Hepatocyte (in vitro differentiated cells): Measurements from ENCODE around the gene KIF3B. TPM values are rescaled to one million over a fixed set of nuclear protein-coding genes. Genes with fewer than 3 reads are reported as not detected.
"Not testable (repeated sequence)": the region's sequence is repeated elsewhere in the genome, so short reads cannot be mapped to it uniquely, and the experiment has no call there.

Experiments
- DNase-seq: peaks from one replicate; pipeline ENCODE4 v3.0.0-alpha.2; 2016; ENCODE audit warnings: low spot score
- H2AFZ ChIP-seq: fragments of 200-600 bp; sonication (generic); 2 replicates; pipeline ENCODE4 v1.6.0; 2016; ENCODE audit warnings: antibody characterized with exemption, mild to moderate bottlenecking
- H3K27ac ChIP-seq: fragments of 200-600 bp; sonication (generic); 2 replicates; pipeline ENCODE4 v1.5.1; 2016; ENCODE audit warnings: mild to moderate bottlenecking
- H3K27me3 ChIP-seq: fragments of 200-600 bp; sonication (generic); 2 replicates; pipeline ENCODE4 v1.6.1; 2016
- H3K36me3 ChIP-seq: fragments of 200-600 bp; sonication (generic); replicated peaks from 2 replicates; pipeline ENCODE4 v1.5.1; 2016; ENCODE audit warnings: low read depth; ENCODE audit not compliant: insufficient read depth
- H3K4me1 ChIP-seq: fragments of 200-600 bp; sonication (generic); 2 replicates; pipeline ENCODE4 v1.5.1; 2016; ENCODE audit warnings: mild to moderate bottlenecking, moderate library complexity; ENCODE audit not compliant: insufficient read depth
- H3K4me2 ChIP-seq: fragments of 200-600 bp; sonication (generic); 2 replicates; pipeline ENCODE4 v1.6.0; 2016
- H3K4me3 ChIP-seq: fragments of 200-600 bp; sonication (generic); 2 replicates; pipeline ENCODE4 v1.5.1; 2016; ENCODE audit warnings: mild to moderate bottlenecking
- H3K79me2 ChIP-seq: fragments of 200-600 bp; sonication (generic); 2 replicates; pipeline ENCODE4 v1.6.0; 2017; ENCODE audit warnings: mild to moderate bottlenecking
- H3K9me2 ChIP-seq: fragments of 200-600 bp; sonication (generic); replicated peaks from 2 replicates; pipeline ENCODE4 v1.6.0; 2017; ENCODE audit warnings: mild to moderate bottlenecking; ENCODE audit not compliant: insufficient read depth
- H3K9me3 ChIP-seq: fragments of 200-600 bp; sonication (generic); 2 replicates; pipeline ENCODE4 v1.5.1; 2016; ENCODE audit warnings: low read depth, mild to moderate bottlenecking
- H4K20me1 ChIP-seq: fragments of 200-600 bp; sonication (generic); 2 replicates; pipeline ENCODE4 v1.6.0; 2016; ENCODE audit warnings: mild to moderate bottlenecking; ENCODE audit not compliant: insufficient read depth, poor library complexity, severe bottlenecking
- EZH2 ChIP-seq: fragments of 200-600 bp; sonication (generic); IDR thresholded peaks from 2 replicates; pipeline ENCODE4 v1.6.1; 2016; ENCODE audit warnings: antibody characterized with exemption, mild to moderate bottlenecking, borderline replicate concordance
- EZH2phosphoT487 ChIP-seq: fragments of 200-600 bp; sonication (generic); IDR thresholded peaks from one replicate; pipeline ENCODE4 v1.6.1; 2018; ENCODE audit warnings: antibody characterized with exemption, mild to moderate bottlenecking, low read depth, moderate library complexity; ENCODE audit not compliant: unreplicated experiment, severe bottlenecking
- whole genome bisulfite sequencing: methylation state at CpG from one replicate; pipeline ENCODE4 v1.1.6; 2016; ENCODE audit warnings: low lambda C conversion rate; ENCODE audit errors: missing lambda C conversion rate; 5-methylcytosine and 5-hydroxymethylcytosine counted together
- polyA plus RNA-seq: library from polyadenylated mRNA; unstranded; fragments of >200 nt; fragmentation: Nextera tagmentation; extraction: Ambion mirVana; gene quantifications from 2 replicates; pipeline ENCODE4 v1.2.1, GENCODE V29; 2016
- total RNA-seq: library from RNA; depleted of rRNA; stranded (reverse); fragments of >200 nt; gene quantifications from 2 replicates; pipeline ENCODE4 v1.2.3, GENCODE V29; 2014
- TF ChIP-seq, protein P1 (sequence below): fragments of 200-600 bp; sonication (generic); IDR thresholded peaks from 2 replicates; pipeline ENCODE4 v1.5.1; 2016; ENCODE audit warnings: antibody characterized with exemption, mild to moderate bottlenecking; ENCODE audit not compliant: poor library complexity

Gene KIF3B
- total and polyA plus RNA-seq, 2 experiments from 2014 or later = 11.7 to 32.0 TPM

DNA sequence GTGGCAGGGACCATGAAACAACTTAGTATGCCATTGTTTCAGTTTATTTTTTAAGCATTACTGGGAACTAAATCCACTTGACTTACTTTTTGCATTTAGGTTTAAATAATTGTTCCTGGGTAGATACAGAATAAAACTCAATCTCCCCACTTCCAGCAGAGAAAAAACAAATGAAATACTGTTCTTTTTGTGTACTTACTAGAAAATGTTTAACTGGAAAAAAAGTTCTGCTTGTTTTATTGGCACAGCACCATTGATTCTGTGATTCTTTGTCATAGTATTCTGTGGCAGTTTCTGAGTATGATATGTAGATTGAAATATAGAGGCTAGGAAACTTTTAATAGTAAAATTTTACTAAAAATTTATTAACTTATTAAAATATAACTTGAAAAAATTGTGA lies 90.9 kb downstream of the KIF3B start:
- DNase-seq = no peak
- H3K9me3 ChIP-seq = no peaks in the 10 kb centered on the region
- peaks cover 4% of the 10 kb centered on the region for H3K36me3 ChIP-seq
- peak overlapping the region; percentile 44 for H3K4me2 ChIP-seq
- H3K4me1 ChIP-seq = peaks cover 39% of the 10 kb centered on the region
- no peaks in the 10 kb centered on the region for H3K27me3 ChIP-seq
- H2AFZ ChIP-seq = no peak overlapping the region
- H3K79me2 ChIP-seq = peaks cover 100% of the 10 kb centered on the region
- peaks cover 67% of the 10 kb centered on the region for H4K20me1 ChIP-seq
- H3K9me2 ChIP-seq = no peaks in the 10 kb centered on the region
- H3K27ac ChIP-seq = peak overlapping the region; percentile 36
- TF ChIP-seq, protein P1, sequence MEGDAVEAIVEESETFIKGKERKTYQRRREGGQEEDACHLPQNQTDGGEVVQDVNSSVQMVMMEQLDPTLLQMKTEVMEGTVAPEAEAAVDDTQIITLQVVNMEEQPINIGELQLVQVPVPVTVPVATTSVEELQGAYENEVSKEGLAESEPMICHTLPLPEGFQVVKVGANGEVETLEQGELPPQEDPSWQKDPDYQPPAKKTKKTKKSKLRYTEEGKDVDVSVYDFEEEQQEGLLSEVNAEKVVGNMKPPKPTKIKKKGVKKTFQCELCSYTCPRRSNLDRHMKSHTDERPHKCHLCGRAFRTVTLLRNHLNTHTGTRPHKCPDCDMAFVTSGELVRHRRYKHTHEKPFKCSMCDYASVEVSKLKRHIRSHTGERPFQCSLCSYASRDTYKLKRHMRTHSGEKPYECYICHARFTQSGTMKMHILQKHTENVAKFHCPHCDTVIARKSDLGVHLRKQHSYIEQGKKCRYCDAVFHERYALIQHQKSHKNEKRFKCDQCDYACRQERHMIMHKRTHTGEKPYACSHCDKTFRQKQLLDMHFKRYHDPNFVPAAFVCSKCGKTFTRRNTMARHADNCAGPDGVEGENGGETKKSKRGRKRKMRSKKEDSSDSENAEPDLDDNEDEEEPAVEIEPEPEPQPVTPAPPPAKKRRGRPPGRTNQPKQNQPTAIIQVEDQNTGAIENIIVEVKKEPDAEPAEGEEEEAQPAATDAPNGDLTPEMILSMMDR = no peak
- no peak for TF ChIP-seq EZH2phosphoT487
- TF ChIP-seq EZH2 = no peak
- no peak overlapping the region for H3K4me3 ChIP-seq

DNA sequence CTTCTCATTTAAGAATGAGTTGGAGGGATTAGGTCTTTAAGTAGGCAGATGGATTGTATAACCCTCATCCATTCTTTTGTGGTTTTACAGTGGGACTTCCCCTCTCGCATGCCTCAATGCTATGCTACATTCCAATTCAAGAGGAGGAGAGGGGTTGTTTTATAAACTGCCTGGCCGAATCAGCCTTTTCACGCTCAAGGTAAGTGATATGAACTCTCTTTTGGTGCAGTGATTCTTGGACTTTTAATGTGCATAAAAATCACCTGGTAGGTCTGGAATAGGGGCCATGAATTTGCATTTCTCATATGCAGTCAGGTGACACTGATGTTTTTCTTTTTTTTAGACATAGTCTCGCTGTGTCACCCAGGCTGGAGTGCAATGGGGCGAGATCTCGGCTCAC lies 91.5 kb downstream of the KIF3B start:
- Histone ChIP-seq H3K4me1 (peaks cover 34% of the 10 kb centered on the region), H3K27me3 (no peaks in the 10 kb centered on the region), H2AFZ (no peak overlapping the region), H3K79me2 (peaks cover 100% of the 10 kb centered on the region), H3K9me2 (no peaks in the 10 kb centered on the region), H3K36me3 (peaks cover 4% of the 10 kb centered on the region), H3K9me3 (no peaks in the 10 kb centered on the region), H3K4me3 (no peak overlapping the region), H3K27ac (peak overlapping the region; percentile 7), H4K20me1 (peaks cover 61% of the 10 kb centered on the region), H3K4me2 (peak overlapping the region; percentile 44)
- WGBS = 72% methylated on average over 6 of the region's 6 CpGs
- DNase-seq = no peak
- TF ChIP-seq, protein P1 = no peak
- no peak for TF ChIP-seq EZH2phosphoT487
- TF ChIP-seq EZH2 = no peak

DNA sequence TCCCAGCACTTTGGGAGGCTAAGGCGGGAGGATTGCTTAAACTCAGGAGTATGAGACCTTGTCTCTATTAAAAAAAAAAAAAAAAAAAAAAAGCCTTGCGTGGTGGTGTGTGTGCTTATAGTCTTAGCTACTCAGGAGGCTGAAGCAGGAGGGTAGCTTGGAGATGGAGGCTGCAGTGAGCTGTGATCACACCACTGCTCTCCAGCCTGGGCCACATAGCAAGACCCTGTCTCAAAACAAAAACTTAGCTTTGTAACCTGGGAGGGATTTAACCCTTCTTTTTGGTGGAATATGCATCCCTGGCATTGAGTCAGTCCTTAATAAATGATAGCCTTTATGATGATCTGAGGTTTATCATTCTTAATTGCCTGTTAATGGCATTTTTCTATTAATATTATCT lies 93.4 kb downstream of the KIF3B start:
- no peak for DNase-seq
- Histone ChIP-seq H3K4me1 (peaks cover 28% of the 10 kb centered on the region), H2AFZ (no peak overlapping the region), H3K9me2 (no peaks in the 10 kb centered on the region), H3K4me3 (no peak overlapping the region), H3K9me3 (no peaks in the 10 kb centered on the region), H4K20me1 (peaks cover 45% of the 10 kb centered on the region), H3K27ac (no peak overlapping the region), H3K27me3 (no peaks in the 10 kb centered on the region), H3K36me3 (peaks cover 11% of the 10 kb centered on the region), H3K4me2 (no peak overlapping the region), H3K79me2 (peaks cover 100% of the 10 kb centered on the region)
- TF ChIP-seq, protein P1 = no peak
- TF ChIP-seq EZH2phosphoT487 = no peak
- TF ChIP-seq EZH2 = no peak
- 94% methylated on average over 2 of the region's 2 CpGs for WGBS

DNA sequence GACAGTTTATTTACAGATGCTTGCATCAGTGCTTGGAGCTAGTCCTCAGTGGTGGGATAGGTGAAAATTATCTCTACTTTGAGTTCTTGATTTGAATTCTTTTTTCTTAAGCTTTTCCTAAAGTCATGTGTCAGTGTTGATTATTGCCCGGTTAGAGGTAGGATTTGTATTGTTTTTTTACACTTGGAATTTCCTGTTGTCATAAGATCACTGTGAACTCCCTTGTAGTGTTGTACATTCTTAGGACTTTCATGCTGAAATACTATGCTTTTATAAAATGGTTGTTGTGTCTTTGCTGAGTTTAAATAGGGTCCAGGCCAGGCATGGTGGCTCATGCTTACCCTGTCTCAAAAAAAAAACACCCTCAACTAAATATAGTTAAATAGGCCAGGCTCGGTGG lies 101.0 kb downstream of the KIF3B start:
- 82% methylated on average over 2 of the region's 2 CpGs for WGBS
- peaks cover 97% of the 10 kb centered on the region for H3K79me2 ChIP-seq
- H3K27me3 ChIP-seq = no peaks in the 10 kb centered on the region
- no peak for DNase-seq
- H3K9me3 ChIP-seq = no peaks in the 10 kb centered on the region
- H3K36me3 ChIP-seq = peaks cover 7% of the 10 kb centered on the region
- H3K4me1 ChIP-seq = no peaks in the 10 kb centered on the region
- H3K9me2 ChIP-seq = no peaks in the 10 kb centered on the region
- H2AFZ ChIP-seq = no peak overlapping the region
- peaks cover 4% of the 10 kb centered on the region for H4K20me1 ChIP-seq
- H3K27ac ChIP-seq = no peak overlapping the region
- TF ChIP-seq, protein P1 = no peak
- TF ChIP-seq EZH2 (no peak), EZH2phosphoT487 (no peak)
- no peak overlapping the region for H3K4me2 ChIP-seq
- no peak overlapping the region for H3K4me3 ChIP-seq

DNA sequence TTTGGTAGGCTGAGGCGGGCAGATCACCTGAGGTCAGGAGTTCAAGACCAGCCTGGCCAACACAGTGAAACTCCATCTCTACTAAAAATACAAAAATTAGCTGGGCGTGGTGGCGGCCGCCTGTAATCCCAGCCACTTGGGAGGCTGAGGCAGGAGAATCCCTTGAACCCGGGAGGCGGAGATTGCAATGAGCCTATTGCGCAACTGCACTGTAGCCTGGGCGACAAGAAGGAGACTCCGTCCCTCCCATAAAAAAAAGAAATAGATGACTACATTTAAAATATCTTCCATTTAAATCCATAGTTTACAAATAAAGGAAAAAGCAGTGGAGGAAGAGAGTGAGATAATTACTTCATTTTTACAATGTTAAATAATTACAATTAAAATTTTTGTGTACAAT lies 102.6 kb downstream of the KIF3B start:
- H3K79me2 ChIP-seq = peaks cover 97% of the 10 kb centered on the region
- not testable (repeated sequence) for H3K27me3 ChIP-seq, H3K9me3 ChIP-seq, H3K4me3 ChIP-seq, DNase-seq, H2AFZ ChIP-seq, H3K4me1 ChIP-seq, H3K27ac ChIP-seq, H3K9me2 ChIP-seq, H4K20me1 ChIP-seq, H3K36me3 ChIP-seq, H3K4me2 ChIP-seq
- 89% methylated on average over 9 of the region's 9 CpGs for WGBS
